ENCODE data around the gene SLC5A4.
"Not testable (repeated sequence)": the region's sequence is repeated elsewhere in the genome, so short reads cannot be mapped to it uniquely, and the experiment has no call there.

The SLC5A4 gene
- total RNA-seq, result 0 reads per million in 2 experiments

DNA sequence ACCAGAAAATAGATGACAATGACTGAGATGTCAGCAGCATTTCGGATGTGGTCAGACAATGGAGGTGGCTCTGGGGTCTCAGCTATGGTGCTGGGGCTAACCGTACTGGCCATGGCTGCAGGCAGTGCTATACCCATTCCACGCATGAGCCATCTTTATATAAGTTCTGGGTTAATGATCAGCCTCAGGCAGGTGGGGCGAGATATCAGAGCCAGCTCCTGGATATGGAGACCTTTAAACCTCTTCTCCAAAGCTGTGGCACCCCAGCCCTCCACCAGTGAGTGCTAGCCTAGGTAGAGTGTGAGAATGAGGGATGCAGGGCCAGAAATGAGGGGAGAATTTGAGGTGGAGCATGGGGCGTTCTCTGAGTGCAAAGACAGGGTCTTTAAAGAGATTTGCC is at the start of gene SLC5A4:
SLC5A4 (minus strand) TSS at position 131 of the 400 bp plus-strand sequence; CDS start at position 113, 18 bp downstream.
- DNase-seq (ENCODE audit: low read depth), result no peak

DNA sequence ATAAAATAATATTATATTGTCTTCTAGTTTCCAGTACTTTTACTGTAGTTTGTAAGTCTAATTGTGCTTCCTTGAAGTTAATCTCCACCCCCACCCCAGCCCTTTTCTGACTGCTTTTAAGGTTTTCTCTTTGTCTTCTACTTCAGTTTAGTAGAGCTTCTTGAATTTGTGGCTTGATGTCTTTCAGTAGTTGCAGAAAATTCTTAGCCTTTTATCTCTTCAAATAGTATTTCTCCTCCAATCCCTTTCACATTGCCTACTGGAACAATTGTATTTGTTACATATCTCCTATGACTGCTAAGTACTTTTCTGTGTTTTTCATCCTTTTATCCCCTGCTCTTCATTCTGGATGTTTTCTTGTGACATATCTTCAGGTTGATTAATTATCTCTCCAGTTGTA is 38.8 kb upstream of the SLC5A4 start:
- not testable (repeated sequence) for DNase-seq (ENCODE audit: low read depth)

DNA sequence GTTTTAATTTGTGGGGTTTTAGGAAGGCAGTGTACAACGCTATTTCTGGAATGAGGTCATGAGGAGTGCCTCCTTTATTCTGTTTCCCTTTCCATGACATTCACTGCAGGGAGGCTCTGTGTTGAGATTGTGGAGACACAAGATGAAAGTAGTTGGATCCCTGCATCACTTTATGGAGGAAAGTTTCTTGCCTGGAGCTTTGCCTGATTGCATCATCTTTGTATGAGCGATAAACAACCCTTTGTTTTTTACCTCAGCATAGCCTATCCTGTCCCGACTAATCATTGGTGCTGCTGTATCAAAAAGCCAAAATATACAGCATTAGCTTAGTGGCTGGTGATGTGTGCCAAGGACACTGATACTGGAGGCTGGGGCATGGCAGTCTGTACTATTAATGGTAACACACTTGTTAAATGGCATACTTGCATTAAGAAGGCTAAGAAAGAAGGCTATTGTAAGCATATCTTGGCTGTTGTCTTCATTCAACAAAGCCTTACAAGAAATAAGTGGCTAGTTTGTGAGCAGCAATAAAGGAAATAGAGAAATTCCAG is 31.2 kb upstream of the SLC5A4 start:
- no peak for DNase-seq (ENCODE audit: low read depth)

DNA sequence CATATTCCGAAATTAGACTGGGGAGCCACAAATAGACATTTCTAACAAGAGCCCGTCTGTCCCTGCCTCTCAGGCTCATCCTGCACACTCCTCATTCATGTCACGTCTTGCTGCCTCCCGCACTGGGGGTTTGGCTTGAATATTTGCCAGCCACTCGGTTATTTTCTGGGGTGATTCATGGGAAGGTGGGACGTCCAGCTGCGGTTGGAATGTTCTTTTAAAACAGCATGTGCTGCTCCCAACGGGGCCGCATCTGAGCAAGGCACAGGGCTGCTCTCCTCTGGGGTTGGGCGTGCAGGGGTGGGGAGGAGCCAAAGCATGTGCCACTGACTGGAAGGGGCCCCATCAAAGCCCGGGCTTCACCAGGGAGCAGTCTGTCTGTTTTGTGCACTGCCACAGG is 25.9 kb upstream of the SLC5A4 start:
- DNase-seq (ENCODE audit: low read depth), result no peak

DNA sequence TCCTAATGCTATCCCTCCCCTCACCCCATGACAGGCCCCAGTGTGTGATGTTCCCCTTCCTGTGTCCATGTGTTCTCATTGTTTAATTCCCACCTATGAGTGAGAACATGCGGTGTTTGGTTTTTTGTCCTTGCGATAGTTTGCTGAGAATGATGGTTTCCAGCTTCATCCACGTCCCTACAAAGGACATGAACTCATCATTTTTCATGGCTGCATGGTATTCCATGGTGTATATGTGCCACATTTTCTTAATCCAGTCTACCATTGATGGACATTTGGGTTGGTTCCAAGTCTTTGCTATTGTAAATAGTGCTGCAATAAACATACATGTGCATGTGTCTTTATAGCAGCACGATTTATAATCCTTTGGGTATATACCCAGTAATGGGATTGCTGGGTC is 20.2 kb upstream of the SLC5A4 start:
- not testable (repeated sequence) for DNase-seq (ENCODE audit: low read depth)

DNA sequence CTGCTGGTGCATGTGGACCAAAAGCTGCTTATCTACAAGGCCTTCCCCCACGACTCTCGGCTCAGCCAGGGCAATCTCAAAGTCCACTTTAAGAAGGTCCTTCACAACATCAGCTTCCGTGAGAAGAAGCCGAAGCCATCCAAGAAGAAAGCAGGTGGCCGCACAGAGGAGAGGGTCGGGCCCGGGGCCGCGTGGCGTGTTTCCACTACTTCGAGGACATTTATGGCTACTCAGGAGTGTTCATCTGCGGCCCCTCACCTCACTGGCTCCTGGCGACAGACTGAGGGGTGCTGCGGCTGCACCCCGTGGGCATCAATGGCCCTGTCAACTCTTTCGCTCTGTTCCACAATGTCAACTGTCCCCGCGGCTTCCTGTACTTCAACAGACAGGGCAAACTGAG is 16.2 kb upstream of the SLC5A4 start:
- DNase-seq (ENCODE audit: low read depth), result no peak

DNA sequence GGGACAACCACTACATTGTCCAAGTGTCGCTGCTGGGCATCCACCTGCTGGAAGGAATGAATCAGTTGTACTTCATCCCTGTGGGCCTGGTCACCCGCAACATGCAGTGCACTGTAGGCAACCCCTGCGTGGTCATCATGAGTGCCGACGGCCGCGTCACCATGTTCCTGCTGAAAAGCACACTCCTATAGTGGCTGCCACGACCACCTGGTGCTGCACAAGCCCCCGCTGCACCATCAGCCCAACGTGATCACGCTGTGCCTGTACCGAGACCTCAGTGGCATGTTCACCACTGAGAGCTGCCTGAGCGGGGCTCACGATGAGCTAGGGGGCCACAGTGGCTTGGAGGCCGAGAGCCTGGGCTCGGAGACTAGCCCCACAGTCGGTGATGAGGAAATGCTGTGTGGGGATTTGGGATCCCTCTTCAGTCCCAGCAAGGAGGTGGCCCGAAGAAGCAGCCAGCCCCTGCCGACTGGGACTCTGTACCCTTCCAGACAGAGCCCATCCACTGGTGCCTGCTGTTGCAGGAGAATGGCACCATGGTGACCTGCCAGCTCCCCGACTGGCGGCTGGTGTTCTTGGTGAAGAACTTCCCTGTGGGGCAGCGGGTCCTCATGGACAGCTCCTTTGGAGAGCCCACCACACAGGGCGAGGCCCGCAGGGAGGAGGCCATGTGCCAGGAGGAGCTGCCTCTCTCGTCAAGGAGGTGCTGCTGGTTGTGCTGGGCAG is 15.7 kb upstream of the SLC5A4 start:
- no peak for DNase-seq (ENCODE audit: low read depth)

DNA sequence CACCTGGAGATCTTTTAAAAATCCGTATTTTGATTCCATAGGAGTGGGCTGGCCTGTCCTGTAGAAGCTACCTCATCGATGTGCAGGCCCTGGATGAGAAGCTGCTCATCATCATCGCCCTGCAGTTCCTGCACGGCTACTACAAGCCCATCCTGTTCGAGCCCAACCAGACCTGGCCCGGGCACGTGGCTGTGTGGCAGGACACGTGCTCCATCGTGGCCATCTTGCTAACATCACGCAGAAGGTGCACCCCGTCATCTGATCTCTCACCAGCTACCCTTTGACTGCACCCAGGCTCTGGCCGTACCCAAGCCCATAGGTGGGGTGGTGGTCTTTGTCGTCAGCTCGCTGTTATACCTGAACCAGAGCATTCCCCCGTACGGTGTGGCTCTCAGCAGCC is 14.2 kb upstream of the SLC5A4 start:
- DNase-seq (ENCODE audit: low read depth), result no peak

DNA sequence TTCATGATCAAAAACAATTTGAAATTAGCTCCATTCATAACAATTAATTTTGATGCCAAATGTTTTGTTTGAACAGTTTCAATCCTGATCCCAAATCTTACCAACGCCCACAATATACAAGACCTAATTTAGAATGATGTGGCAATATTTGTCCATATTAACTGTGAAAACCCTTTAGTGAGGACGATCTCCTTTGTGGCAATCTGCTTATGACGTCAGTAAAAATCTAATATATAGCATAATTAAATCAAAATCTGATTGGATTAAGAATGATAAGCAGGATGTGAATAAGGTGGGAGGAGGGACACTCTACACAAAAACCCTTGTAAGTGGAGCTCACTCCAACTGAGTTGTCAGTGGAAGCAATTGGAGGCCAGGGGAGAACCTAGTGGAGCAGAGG is 11.9 kb upstream of the SLC5A4 start:
- DNase-seq (ENCODE audit: low read depth), result no peak

DNA sequence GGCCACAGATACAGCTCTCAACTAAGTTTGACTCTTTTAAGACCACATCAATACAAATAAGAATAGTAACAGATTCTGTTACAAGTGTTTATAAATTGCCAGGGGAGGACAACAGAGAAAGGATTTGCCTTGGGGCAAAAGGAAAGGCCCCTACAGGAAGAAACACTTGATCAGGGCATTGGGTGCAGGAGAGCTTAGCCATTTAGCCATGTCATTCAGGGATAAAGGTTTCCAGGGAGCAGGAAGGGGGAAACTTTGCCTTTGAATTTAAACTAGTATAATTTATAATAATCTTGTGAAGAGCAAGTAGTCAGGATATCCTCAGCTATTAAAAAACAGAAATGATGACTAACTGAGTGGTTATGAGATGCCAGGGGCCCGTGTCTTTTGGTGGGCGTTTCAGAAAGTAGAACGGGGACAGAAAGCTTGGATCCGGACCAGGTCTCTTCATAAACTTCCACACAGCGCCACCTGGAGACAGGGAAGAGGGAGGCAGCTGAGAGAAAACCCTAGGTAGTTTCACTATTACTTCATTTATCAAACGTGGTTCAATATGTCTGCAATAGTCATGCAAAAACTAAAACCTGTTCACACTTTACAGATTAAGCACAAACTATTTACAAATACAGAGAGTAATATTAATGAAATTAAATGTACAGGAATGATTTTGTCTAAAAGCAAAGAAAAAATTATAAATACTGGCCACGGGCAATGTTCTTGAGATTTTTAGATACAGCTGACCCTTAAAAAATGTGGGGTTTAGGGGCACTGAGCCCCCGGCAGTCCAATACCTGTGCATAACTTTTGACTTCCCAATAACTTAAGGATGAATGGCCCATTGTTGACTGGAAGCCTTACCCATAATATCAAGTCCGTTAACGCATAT is 11.0 kb upstream of the SLC5A4 start:
- DNase-seq (ENCODE audit: low read depth), result peak; percentile 48

DNA sequence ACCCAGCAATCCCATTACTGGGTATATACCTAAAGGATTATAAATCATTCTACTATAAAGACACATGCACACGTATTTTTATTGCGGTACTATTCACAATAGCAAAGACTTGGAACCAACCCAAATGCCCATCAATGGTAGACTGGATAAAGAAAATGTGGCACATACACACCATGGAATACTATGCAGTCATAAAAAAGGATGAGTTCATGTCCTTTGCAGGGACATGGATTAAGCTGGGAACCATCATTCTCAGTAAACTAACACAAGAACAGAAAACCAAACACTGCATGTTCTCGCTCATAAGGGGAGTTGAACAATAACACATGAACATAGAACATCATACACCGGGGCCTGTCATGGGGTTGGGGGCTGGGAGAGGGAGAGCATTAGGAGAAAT is 8.5 kb upstream of the SLC5A4 start:
- not testable (repeated sequence) for DNase-seq (ENCODE audit: low read depth)

DNA sequence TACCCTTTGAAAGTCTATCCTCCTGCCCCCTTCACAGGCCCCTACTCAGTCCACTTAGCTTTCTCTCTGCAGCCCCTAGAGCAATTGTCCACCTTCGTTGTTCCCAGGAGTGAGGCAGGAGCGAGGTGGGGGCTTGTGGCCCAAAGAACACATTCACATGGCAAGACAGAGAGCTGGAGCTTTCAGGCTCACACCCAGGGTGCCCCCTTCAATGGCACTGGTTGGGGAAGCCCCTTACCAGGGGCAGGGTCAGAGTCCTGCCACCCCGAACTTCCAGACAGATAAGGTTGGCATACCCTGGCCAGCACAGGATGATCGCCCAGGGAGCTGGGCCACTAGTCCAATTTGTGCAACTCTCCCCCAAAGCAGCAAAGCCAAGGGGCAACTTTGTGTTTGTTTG is 6.2 kb upstream of the SLC5A4 start:
- no peak for DNase-seq (ENCODE audit: low read depth)

DNA sequence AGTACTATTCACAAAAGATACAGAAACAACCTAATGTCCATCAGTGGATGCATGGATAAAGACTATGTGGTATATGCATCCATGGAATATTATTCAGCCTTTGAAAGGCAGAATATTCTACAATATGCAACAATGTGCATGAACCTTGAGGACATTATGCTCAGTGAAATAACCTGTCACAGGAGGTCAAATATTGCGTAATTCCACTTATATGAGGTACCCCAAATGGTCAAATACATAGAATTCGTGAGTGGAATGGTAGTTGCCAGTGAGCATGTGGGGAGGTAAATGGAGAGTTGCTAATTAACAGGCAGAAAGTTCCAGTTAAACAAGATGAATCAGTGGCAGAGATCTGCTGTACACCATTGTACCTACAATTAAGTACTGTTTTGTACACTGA is 3.6 kb upstream of the SLC5A4 start:
- no peak for DNase-seq (ENCODE audit: low read depth)

DNA sequence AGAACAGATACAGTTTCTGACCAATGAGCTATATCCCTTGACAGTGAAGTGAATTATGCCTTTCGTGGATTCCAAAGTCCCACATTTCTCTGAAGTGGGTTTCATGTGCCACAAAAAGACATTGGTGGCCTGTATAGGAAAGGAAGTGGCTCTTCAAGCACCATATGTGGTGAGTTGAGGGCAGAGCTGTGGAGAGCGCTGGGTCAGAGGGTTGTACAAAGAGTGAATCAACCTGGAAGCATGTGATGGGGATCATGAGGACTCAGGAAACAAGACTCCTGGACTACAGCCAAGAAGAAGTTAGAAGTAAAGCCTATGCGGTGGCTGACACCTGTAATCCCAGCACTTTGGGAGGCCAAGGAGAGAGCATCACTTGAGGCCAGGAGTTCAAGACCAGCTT is 579 bp upstream of the SLC5A4 start:
- no peak for DNase-seq (ENCODE audit: low read depth)

DNA sequence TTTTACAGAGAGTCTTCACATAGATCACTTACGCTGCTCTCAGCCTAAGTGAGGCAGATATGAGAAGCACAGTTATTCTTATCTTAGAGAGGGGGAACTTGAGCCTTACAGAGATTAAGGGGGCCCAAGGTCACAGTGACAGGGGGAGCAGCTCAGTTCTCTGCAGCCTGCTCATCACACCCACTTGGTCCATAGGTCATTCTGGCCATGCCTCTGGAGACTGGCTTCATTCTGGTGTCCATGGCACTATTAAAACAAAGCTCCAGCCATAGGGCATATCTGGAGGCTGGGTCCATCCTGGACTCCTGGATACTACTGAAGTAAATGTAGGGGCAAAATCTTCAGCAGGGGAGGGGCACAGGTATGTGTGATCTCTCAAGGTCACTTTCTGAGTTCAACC is 5.9 kb downstream of the SLC5A4 start:
- DNase-seq (ENCODE audit: low read depth), result no peak

DNA sequence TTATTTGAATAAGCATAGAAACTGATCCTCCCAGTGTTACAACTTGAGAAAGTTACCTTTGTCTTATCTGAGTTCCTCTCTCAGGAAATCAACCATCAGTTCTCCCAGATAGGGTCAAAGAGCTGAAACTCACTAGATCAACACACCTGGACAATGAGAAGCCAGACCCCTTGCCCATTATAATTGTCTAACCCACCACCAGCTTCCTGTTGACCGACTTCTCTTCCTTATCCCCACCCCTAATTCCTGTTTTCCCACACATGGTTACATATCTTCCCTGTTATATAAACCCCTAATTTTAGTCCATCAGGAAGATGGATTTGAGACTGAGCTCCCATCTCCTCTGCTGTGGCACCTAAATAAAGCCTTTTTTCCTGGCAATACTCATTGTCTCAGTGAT is 6.9 kb downstream of the SLC5A4 start:
- no peak for DNase-seq (ENCODE audit: low read depth)

DNA sequence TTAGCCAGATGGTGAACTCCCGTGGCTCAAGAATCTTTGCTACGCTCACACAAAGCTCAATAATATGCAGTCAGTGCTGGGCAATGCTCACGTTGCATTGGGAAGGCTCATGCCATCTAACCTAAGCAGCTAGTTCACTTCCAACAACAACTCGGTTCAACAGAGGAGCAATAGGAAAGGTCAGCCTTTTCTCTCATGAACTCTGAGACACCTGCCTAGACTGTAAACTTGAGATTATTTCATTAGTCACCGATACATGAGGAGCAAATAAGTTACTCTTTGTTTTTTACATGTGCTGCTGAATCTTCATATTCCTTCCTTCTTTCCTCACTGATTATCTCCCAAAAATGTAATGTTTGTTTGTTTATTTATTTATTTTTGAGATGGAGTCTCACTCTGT is 9.0 kb downstream of the SLC5A4 start:
- DNase-seq (ENCODE audit: low read depth), result no peak

DNA sequence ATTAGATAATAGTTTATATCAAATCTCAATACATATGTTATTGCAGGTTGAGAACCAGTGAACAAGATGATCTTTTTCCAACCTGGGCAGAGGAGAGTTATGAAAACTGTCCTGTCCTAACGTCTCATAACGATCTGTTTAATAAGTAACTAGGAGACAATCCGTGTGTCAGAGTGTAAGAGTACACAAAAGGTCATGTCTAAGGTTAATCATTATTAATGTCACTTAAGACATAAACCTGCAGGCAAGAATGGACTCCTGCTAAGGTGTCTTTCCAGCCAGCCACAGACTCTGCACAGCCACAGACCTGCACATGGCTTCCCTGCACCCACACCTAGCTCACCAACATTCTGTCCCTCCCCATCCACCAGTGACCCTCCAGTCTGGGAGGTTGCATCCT is 10.1 kb downstream of the SLC5A4 start:
- no peak for DNase-seq (ENCODE audit: low read depth)

DNA sequence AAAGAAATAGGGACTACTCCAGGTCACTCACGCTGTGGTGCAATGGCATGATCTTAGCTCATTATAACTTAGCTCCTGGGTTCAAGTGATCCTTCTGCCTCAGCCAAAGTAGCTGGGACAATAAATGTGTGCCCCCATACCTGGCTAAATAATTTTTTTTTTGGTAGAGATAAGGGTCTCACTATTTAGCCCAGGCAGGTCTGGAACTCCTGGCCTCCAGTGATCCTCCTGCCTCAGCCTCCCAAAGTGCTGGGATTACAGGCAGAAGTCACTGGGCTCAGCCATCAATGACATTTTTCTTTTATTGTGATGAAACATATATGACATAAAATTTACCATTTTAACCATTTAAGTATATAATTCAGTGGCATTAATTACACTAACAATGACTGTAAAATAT is 10.6 kb downstream of the SLC5A4 start:
- no peak for DNase-seq (ENCODE audit: low read depth)

DNA sequence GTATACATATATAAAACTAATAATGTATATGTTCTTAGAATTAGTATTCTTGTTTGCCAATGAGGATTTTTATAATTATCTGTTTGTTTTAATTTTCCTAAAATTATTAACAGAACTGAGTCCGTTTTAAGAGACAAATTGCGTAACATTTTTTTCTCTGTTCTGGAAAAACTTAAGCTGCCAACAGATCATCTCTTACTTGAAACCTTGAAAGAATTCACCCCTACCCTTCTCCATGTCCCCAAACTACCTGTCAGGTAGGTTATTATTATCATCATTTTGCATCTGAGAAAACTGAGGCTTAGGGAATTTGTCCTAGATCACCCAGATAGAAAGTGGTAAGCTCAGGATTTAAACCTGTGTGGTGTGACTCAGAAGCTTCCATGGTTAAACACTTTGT is 14.7 kb downstream of the SLC5A4 start:
- no peak for DNase-seq (ENCODE audit: low read depth)

DNA sequence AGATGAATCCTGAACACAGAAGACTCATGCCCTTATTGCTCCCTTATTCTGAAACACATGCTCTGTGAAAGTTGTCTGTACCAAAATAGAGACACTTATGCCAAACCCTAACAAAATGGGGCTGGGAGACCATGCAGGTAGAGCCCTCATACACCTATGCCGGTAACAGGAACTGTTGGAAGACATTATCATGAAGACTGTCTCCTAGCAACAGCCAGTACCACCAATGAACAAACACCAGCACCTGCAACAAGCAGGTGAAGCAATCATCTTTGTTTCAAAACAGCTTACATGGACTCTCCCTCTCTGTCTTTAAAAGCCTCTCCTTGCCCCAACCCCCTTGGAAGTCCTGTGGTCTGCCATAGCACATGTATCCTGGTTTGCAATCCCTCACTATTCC is 17.2 kb downstream of the SLC5A4 start:
- DNase-seq (ENCODE audit: low read depth), result no peak

DNA sequence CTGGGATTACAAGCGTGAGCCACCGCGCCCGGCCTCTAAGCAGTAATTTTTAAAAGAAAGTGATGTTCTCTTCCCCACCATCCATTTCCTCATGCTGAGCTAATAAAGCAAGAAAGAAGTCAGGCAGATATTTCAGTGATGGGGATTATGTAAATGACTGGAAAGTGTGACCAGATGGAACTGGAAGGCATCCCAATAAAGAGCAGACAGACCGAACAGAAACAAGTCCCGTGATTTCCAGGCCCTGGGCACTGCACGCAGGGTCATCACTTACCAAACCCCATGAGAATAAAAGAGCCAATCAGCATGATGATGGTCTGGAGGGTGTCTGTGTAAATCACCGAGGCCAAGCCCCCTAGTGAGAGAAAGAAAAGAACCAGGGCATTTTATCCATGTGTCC is 18.2 kb downstream of the SLC5A4 start:
- no peak for DNase-seq (ENCODE audit: low read depth)

DNA sequence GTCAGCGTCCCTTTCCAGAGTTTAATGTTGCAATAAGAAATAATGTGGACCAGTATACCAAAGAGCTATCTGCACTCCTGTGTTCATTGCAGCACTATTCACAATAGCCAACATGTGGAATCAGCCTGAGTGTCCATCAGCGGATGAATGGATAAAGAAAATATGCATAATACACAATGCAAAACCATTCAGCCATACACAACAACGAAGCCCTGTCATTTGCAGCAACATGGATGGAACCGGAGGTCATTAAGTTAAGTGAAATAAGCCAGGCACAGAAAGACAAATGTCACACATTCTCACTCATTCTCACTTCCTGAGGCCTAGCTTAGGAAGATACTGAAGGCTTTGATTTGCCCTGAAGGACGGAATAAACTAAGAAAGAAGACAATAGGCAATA is 22.1 kb downstream of the SLC5A4 start:
- no peak for DNase-seq (ENCODE audit: low read depth)

All from T follicular helper cell (primary cell).